Measurements from ENCODE around the gene OR12D1. TPM values are rescaled to one million over a fixed set of nuclear protein-coding genes. Genes with fewer than 3 reads are reported as not detected.

Gene OR12D1
- total RNA-seq, 1 donor from 2014 or later: not detected

DNA sequence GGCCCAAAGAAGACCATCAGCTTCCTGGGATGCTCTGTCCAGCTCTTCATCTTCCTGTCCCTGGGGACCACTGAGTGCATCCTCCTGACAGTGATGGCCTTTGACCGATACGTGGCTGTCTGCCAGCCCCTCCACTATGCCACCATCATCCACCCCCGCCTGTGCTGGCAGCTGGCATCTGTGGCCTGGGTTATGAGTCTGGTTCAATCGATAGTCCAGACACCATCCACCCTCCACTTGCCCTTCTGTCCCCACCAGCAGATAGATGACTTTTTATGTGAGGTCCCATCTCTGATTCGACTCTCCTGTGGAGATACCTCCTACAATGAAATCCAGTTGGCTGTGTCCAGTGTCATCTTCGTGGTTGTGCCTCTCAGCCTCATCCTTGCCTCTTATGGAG, 47.3 kb downstream of the OR12D1 start:
- DNase-seq (ENCODE audit: extremely low read depth, low read depth, low spot score): no peak

DNA sequence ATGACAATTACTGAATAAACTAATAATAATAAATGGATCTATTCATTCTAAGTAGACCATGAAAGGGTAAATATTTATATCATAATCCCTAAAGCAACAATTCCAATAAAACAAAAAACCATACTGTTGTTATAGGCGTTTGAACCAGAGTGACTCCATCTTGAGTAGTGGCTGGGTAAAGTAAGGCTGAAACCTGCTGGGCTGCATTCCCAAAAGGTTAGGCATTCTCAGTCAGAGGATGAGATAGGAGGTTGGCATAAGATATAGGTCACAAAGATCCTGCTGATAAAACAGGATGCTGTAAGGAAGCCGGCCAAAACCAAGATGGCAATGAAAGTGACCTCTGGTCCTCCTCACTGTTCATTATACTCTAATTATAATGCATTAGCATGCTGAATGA, 50.6 kb downstream of the OR12D1 start:
- DNase-seq (ENCODE audit: extremely low read depth, low read depth, low spot score): no peak

DNA sequence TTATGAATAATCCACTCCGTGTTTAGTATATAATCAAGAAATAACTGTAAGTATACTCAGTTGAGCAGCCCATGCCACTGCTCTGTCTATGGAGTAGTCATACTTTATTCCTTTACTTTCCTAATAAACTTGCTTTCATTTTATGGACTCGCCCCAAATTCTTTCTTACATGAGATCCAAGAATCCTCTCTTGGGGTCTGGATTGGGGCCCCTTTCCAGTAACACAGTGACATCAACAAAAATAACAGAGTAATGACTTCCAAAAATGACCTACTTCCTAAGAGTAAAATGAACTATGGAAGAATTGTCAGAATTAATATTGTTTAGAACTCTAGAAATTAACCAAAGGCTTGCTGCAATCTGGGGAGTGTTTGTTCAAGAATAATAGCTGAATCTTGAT, 51.1 kb downstream of the OR12D1 start:
- DNase-seq (ENCODE audit: extremely low read depth, low read depth, low spot score): no peak

DNA sequence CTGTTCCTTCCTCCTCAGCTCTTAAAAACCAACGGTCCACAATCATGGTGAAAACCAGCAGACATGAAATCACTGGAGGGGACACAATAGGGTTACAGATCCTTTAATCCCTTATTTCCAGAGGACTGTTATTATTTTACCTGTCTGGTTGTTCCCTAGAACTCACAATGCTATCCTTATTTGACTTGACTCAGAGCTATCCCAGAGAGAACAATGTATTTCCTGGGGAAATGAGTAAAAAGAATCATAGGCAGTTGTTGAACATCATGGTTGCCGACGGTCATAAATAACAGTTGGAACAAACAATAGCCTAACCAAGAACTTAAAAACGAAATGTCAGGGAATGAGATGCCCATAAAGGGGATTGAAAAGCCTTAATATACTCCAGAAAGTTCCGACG, 51.5 kb downstream of the OR12D1 start:
- no peak for DNase-seq (ENCODE audit: extremely low read depth, low read depth, low spot score)

Other genes starting within 250 kb of the OR12D1 start
- not detected in 2 replicates for gene OR2J2, start 244.0 kb upstream of the OR12D1 start, total RNA-seq
- gene OR14J1, start 113.2 kb upstream of the OR12D1 start, total RNA-seq: not detected in 2 replicates
- not detected in 2 replicates for gene OR5V1, start 46.1 kb upstream of the OR12D1 start, total RNA-seq
- gene OR12D3, start 39.6 kb upstream of the OR12D1 start, total RNA-seq: not detected in 2 replicates
- gene OR12D2, start 19.3 kb upstream of the OR12D1 start, total RNA-seq: not detected in 2 replicates
- gene OR10C1, start 24.4 kb downstream of the OR12D1 start, total RNA-seq: not detected in 2 replicates
- gene OR11A1, start 42.1 kb downstream of the OR12D1 start, total RNA-seq: not detected in 2 replicates
- gene OR2H1, start 42.2 kb downstream of the OR12D1 start, total RNA-seq: not detected in 2 replicates
- not detected in 2 replicates for gene MAS1L, start 73.0 kb downstream of the OR12D1 start, total RNA-seq
- 9.2 and 52.4 TPM in 2 replicates for gene UBD, start 144.8 kb downstream of the OR12D1 start, total RNA-seq
- not detected in 2 replicates for gene OR2H2, start 170.2 kb downstream of the OR12D1 start, total RNA-seq
- gene GABBR1, start 218.3 kb downstream of the OR12D1 start, total RNA-seq: 9.4 and 12.0 TPM in 2 replicates
- not detected in 2 replicates for gene MOG, start 242.2 kb downstream of the OR12D1 start, total RNA-seq